Ecto neural progenitor cell (in vitro differentiated cells): ENCODE measurements around the gene RNF26.

ENCODE experiments used
- DNase-seq: peaks from one replicate; pipeline ENCODE4 v3.0.0-alpha.2; 2018; ENCODE audit warnings: low spot score

Gene RNF26

DNA sequence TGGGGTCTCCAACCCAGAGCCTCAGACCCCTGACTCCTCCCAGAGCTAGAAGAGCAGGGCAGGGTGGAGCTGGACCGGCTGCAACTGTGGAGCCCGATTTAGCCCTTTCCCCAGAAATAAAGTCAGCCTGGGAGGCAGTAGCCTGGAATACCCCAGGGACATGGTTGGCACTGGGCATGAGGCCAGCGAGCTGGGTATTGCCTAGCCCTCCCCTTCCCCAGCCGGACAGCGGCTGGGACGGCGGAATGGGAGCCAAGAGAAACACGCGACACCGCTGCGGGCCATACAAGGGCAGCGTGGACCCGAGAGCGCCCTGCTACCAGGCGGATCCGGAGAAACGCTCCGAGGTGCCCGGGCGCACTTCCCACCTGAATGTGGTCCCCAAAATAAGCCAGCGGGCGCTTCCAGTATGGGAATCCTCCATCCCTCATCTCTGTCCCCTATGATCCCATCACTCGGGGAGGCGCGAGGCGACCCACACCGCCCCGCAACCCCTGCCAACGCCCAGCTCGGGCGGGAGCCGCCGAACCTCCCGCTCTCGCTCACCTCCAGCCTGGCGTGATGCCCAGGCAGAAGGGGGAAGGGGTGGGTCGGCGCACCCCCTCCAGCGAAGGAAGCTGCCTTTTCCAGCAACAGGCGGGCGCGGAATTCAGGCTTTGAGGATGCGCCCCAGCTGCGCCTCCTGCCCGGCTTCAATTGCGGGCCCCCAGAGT is 18.2 kb upstream of the RNF26 start:
- DNase-seq: no peak

DNA sequence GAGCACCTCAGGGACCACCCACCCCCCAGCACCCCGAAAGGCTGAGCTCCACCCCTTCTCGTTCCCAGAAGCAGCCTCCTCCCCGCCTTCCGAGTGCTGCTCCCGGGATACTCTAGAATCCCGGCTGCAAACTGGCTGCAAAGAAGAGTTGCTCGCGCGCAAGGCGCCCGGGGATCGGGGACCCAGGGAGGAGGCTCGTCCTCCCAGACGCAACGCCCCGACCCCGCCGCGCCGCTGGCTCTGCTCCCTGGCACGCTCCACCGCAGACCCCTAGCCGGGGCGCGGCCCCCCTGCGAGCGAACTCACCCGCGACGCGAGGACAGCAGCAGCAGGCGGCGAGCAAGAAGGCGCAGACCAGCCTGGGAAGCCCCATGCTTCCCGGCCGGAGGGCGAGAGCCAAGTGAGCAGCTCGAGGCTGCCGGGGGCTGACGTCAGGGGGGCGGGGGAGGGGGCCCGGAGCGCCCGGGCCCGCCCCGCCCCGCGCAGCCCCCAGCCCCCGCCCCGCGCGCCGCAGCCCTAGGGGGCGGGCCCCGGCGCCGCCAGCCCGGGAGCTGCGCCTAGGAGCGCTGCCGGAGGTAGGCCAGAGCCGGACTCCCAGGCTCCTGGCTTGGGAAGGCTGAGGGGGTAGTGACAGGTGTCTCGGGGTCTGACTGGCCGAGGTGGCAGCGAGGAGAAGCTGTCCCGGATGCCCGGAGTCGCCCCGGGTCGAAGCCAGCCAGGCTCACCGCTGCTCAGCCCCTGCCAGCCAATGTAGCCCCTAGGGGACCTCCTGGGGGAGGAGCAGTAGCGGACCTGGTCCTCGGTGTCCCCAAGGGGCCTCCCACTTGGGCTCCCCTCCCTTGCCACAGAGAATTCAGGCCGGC is 17.4 kb upstream of the RNF26 start, which contains the start of gene MCAM:
Gene MCAM (minus strand): TSS at position 402 of the 863 bp plus-strand sequence. CDS start 29 bp downstream, at position 373.
- DNase-seq: peak; percentile 79

DNA sequence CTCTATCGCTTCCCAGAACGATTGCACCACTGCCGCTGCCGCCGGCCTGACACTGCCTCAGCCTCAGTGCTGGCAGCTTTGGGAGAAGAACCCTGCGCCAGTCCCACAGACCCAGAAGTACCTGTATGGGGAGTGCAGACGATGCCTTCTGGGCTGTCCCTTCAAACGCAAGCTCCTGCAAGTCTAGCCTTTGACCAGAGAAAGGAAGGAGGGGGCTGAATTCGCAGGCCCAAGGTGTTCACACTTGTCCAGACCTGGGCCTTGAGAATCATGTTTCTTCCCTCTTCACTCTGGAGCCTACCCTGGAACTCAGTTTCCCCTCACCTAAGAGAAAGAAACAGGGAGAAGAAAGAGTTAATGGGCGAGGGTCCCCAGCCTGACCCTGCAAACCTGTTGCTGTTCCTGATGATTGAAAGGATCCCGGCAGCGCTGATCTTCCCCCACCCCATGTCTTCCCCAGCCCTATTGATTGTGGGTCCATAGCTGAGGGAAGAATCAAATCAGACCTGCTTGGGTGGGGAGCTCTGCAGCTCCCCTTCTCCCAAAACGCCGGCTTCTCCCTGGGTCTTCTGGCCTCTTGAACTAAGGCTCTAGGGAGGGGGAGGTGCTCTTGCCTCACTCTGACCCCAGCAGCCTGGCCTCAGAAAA is 16.6 kb upstream of the RNF26 start:
- DNase-seq: no peak

DNA sequence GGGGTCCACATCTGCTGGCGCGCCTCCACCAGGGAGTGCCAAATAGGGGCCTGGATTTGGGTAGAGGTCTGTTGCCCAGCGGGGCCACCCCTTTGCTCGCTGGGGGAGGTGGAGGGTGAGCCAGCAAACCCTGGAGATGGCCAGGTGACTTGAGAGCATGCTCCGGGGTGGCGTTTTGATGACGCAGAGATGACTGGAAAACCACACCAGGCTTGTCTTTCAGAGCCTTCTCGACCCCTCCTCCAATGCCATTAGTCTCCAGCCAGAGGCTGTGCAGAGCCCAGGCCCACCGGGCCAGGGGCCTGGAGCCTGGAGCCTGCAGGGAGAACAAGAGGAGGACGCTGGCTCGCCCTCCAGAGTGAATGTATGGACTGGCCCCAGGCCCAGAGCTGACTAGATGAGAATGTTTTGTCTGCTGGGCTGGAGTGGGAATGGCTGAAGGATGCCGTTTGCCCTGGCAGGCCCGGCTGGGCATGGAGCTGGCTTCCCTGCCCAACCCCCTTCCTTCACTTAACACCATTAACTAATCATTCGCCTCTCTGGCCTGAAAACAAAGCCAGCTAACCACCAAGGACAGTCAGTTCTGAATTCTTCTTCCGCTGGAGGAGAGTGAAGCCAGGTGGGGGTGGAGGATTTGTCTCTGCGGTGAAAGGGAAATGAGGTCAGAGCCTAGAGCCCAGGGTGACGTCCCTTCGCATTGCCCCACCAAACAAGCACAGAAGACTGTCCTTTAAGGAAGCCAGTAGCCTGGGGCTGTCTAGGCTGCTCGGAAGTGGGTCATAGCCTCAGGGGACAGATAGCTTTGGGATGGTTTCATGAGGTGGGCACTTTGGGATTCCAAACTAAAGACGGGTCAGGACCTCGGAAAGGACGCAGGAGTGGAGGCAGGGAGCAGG is 15.8 kb upstream of the RNF26 start:
- DNase-seq: no peak

DNA sequence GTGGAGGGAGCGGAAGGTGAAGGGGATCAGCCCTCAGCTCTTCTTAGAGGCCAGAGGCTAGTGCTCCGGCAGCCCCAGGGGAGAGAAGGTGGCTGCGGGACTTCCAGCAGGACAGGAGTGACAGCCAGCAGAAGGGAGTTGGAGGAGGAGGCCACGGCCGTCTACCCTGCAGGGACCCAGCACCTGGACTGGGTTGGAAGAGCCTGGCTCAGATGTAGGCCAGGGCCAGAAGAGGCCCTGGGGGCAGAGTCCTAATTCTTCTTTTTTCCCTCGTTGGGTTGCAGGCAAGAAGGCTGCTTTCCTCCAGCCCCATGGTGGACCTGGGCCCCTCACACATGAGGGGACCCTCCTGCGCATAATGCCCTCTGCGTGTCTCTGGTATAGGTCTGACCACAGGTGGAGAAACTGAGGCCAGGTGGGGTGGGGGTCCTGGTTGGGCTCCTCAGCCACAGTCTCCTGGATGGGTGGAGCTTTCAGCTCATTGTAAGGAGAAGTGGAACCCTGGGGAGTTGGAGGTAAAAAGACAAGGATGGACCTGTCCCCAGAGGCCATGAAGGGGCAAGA is 15.1 kb upstream of the RNF26 start:
- DNase-seq: no peak

DNA sequence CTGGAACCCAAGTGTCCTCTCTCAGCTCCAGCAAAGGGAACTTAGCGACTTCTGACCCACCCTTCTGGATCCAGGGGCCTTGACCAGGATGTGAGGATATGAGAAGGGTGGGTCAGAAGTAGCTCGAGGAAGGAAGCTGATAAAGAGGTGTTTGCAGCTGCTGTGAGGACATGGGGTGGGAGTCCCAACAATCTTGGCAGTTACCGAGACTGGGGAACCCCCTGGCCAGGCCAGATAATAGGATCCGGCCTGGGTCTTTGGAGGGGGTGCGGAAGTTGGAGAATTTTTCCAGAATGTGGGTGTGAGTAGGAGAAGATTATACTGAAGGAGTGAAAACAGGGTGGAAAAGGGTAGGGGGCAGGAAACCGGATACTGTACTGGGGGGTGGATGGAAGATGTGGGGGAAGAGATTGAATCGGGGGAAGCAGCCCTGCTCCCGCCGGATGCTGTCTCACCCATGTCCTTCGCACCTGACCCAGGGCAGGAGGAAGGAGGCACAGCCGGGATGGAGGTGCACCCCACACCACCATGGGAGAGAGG is 14.6 kb upstream of the RNF26 start:
- DNase-seq: no peak

DNA sequence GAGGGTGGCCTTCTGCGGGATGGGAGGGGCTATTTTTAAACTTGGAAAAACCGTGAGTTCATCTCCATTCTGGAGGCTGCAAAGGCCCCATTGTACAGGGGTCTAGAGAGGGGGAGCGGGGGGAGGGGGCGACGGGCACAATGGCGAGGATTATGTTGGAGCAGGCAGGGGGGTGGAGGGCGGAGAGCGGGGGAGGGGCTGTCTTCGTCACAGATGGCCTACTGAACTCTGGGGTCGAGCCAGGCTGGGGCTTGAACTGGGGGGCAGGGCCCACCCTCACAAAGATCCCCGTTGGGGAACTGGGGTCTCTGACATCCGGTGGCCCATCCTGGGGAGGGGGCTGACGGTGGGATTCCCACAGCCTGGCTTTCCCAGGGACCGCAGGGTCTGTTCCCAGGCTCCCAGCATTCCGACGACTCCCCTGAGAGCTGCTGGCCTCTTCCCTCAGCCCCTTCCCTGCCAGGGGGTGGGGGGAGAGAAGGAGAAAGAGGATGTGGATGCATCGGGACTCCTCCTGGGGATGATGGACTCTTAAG is 14.0 kb upstream of the RNF26 start:
- DNase-seq: no peak

DNA sequence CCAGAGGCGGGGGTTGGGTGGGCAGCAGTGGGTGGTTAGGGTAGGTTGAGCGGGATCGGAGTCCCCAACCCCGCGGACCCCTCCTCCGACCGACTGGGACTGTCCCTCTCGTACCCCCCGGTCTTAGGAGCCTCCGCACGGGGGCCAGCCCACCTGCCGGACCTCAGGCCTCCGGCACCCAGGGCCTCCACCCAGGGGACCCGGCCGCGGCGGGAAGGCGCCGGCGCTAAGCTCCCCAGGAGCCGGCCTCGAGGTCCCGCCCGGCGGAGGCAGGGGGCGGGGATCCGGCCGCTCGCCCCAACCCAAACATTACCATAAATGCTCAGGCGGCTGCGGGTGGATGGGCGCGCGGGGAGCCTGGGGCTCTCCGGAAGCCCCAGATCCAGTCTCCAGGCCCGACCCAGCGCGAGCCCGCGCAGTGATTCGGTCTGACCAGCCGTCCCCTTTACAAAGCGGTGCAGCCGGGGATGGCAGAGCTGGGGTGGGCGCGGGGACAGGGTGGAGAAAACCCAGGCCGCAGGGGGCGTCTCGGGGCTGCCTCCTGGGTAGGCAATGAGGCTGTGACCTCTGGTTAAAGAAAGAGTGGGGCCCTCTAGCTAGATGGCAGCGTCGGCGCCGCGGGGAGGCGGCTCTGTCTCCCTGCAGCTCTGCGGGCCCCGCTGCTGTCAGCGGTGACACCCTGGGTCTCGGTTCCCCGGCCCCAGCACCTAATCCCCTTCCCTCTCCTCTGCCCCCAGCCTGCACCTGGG is 13.4 kb upstream of the RNF26 start:
- peak; percentile 83 for DNase-seq

DNA sequence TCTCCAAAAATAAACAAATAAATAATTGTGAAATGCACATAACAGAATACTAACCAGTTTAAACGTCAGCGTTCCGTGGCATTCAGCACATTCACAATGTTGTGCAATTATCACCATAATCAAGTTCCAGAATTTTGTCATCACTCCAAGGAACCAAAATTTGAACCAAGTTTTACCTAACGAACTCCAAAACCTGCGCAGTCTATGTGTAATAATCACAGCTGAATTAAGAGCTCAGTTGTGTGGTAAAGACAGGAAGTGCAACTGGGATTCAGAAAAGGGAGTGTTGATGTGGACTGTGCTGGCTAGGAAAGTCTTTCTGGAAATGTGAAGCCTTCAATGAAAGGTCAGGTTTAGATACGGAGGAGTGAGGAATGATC is 12.0 kb upstream of the RNF26 start:
- DNase-seq: no peak

DNA sequence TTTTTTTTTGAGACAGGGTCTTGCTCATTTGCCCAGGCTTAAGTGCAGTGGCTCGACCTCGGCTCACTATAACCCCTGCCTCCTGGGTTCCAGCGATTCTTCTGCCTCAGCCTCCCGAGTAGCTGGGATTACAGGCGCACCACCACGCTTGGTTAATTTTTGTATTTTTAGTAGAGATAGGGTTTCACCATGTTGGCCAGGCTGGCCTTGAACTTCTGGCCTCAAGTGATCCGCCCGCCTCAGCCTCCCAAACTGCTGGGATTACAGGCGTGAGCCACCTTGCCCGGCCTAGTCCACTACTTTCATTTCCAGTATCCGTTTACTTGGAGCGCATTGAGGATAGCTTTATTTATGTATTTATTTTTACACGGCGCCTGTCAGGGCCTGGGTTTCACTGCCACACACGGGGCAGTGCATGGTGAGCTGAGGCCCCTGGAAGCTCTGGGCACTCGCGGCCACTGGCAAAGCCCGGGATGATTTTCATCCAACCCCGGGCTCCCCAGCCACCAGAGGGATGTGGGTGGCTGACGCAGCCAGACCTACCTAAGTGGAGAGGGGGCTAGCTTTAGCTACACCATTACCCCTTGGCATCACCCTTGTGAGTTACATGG is 11.3 kb upstream of the RNF26 start:
- no peak for DNase-seq

DNA sequence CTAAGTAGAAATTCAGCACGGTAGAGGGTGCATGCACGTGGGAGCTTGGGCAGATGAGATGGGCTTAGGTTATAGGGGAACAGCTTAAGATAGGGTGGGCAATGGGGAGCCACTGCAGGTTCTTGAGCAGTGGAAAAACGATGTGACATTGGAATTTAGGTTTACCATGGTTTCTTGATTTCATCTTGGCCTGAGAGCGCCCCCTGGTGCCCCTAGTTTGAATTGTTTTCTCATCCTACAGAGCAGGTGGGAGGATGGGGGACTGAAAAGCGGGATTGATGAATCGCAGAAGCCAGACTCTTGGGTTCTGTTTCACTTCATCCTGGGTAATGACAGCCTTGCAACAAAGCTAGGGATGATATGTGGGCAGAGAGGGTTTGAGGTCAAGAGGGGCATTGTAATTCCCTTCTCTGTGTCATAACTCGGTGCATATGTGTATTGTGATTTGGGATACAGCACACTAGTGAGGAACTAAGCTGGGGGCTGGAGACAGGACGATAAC is 10.7 kb upstream of the RNF26 start:
- DNase-seq: peak; percentile 86

DNA sequence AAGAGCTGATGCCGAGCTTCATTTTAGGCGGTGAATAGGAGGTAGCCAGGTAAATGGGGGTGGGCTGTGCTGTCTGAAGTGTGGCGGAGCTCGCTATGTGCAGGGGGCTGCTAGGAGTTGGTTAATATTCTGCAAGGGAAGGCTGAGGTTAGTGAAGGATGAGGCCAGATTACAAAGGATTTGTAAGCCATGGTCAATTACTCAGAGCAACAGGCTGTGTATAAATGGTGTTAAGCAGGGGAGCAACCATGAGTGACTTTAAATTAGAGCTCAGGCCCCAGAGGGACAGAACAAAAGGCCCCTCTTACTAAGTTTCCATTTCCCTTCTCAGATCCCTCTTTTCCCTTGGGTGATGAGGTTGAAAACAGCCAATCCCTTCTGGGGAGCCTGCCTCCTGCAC is 10.1 kb upstream of the RNF26 start:
- peak; percentile 39 for DNase-seq

DNA sequence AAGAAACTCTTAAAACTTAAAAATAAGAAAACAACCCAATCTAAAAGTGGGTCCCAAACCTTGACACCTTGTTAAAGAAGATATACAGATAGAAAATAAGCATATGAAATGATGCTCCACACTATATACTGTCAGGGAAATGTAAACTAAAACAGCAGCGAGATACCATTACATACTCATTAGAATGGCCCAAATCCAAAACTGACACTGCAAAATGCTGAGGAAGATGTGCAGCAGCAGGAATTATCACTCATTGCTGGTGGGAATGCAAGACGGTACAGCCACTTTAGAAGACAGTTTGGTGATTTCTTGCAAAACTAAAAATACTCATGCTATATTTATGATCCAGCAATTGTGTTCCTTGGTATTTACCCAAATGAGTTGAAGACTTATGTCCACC is 5.0 kb upstream of the RNF26 start:
- DNase-seq: no peak

DNA sequence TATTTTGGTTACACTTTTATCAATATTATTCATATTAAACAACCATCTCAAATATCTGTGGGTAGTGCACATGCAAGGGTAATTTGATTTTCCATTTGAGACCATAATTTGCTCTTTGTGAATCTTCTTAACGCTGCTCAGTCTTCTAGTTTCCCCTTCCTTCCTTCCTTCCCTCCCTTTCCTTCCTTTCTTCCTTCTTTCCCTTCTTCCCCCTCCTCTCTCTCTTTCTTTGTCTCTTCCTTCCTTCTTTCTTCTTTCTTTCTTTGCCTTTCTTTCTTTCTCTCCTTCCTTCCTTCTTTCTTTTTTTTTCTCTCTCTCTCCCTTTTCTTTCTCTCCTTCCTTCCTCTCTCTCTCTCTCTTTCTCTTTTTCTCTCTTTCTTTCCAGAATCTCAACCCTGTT is 4.1 kb upstream of the RNF26 start:
- no peak for DNase-seq

DNA sequence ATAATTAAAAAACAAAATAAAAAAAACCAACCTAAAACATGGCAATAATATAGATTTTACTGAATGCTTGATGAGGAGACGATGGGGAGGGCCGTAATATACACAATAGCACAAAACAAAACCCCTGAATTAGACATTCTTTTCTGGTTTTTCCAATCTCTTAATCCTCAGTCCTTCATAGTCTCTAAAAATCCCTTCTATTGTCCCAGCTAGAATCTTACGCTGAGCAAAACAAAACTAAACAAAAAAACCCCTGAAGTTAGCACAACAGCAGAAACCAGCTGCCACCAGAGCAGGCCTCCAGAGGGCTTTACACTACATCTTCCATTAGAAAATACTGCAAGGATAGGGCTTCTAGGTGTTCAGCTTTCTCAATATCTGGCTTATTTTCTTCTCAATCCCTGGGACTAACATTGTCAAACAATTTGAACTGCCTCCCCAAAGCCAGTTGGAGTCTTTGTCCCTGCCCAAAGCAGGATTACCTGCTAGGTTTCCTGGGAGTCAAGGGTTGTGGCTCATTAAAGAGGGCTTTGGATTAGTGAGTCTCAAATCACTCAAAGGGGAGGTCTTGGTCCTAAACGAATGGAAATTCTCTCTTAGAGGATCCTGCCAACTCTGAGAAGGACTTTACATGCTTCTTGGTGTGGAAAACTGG is 2.1 kb upstream of the RNF26 start:
- DNase-seq: no peak

DNA sequence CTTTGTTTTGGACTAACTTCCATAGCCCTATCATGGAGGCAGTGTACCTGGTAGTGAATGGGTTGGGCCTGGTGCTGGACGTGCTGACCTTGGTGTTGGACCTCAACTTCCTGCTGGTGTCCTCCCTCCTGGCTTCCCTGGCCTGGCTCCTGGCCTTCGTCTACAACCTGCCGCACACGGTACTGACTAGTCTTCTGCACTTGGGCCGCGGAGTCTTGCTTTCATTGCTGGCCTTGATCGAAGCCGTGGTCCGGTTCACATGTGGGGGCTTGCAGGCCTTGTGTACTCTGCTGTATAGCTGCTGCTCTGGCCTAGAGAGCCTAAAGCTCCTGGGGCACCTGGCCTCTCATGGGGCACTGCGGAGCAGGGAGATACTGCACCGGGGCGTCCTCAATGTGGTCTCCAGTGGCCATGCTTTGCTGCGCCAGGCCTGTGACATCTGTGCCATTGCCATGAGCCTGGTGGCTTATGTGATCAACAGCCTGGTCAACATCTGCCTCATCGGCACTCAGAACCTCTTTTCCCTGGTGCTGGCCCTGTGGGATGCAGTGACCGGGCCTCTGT is 846 bp downstream of the RNF26 start:
- no peak for DNase-seq

DNA sequence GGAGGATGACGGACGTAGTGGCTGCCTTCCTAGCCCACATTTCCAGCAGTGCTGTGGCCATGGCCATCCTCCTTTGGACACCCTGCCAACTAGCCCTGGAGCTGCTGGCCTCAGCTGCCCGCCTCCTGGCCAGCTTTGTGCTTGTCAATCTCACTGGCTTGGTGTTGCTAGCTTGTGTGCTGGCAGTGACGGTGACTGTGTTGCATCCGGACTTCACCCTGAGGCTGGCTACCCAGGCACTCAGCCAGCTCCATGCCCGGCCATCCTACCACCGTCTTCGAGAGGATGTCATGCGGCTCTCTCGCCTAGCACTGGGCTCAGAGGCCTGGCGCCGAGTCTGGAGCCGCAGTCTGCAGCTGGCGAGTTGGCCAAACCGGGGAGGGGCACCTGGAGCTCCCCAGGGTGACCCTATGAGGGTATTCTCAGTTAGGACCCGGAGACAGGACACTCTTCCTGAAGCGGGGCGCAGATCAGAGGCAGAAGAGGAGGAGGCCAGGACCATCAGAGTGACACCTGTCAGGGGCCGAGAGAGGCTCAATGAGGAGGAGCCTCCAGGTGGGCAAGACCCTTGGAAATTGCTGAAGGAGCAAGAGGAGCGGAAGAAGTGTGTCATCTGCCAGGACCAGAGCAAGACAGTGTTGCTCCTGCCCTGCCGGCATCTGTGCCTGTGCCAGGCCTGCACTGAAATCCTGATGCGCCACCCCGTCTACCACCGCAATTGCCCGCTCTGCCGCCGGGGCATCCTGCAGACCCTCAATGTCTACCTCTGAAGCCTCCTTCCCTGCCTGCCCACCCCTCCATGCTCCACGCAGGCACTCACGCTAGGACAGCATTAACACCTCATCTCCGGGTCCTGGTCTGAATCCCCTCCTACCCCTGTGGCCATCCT is 1.6 kb downstream of the RNF26 start:
- DNase-seq: no peak
